Naive thymus-derived CD8-positive, alpha-beta T cell (primary cell): ENCODE data around the gene TUBG1. TPM values are rescaled to one million over a fixed set of nuclear protein-coding genes. Genes with fewer than 3 reads are reported as not detected.
A peak's percentile ranks its signal among the peaks of the same experiment; 100 is the strongest.
"Not testable (repeated sequence)": the region's sequence is repeated elsewhere in the genome, so short reads cannot be mapped to it uniquely, and the experiment has no call there.

Source experiments
- ATAC-seq, 2 donors: fragments of 150-1000 bp; cut with Tn5 transposase in 1 of 2; sonication (Bioruptor Pico), chemical (Tn5 transposase) in 1 of 2; 1 replicate in 1 of 2; 2 replicates in 1 of 2; pipeline ENCODE4 v1.10.0; 2021; ENCODE audit warnings: mild to moderate bottlenecking in 2 of 2, moderate library complexity in 2 of 2
- POLR2A ChIA-PET: fragments of 350-600 bp; sonication (Branson Sonifier 250); formaldehyde crosslinking; loops from one replicate; lab custom pipeline; 2021; ENCODE audit warnings: antibody characterized with exemption; lab: Charles Lee
- DNase-seq, 10 donors: peaks; one replicate each; pipeline versions ENCODE4 v3.0.0 to v3.0.0-alpha.2; 2020 to 2022
- H3K27ac Mint-ChIP-seq, 10 donors: one replicate each; pipeline ENCODE4 v1.8.0; 2020 to 2022; ENCODE audit warnings: mild to moderate bottlenecking in 10 of 10, mixed read lengths in 10 of 10, moderate library complexity in 4 of 10, inconsistent platforms in 1 of 10
- H3K27me3 Mint-ChIP-seq, 5 donors: one replicate each; pipeline ENCODE4 v1.8.0; 2021 to 2022; ENCODE audit warnings: mixed read lengths in 5 of 5
- H3K36me3 Mint-ChIP-seq, 3 donors: one replicate each; pipeline ENCODE4 v1.8.0; 2020 to 2022; ENCODE audit warnings: mixed read lengths in 3 of 3, mild to moderate bottlenecking in 2 of 3, inconsistent platforms in 1 of 3
- H3K4me1 Mint-ChIP-seq, 4 donors: one replicate each; pipeline ENCODE4 v1.8.0; 2021 to 2022; ENCODE audit warnings: mixed read lengths in 4 of 4
- H3K4me3 Mint-ChIP-seq, 10 donors: one replicate each; pipeline ENCODE4 v1.8.0; 2020 to 2022; ENCODE audit warnings: mild to moderate bottlenecking in 10 of 10, mixed read lengths in 10 of 10, moderate library complexity in 6 of 10, inconsistent platforms in 1 of 10
- H3K9me3 Mint-ChIP-seq, 9 donors: one replicate each; pipeline ENCODE4 v1.8.0; 2020 to 2022; ENCODE audit warnings: mixed read lengths in 9 of 9, mild to moderate bottlenecking in 3 of 9, inconsistent platforms in 1 of 9, moderate library complexity in 1 of 9
- polyA plus RNA-seq, 3 donors: library from polyadenylated mRNA; unstranded; fragments of 300-500 nt; fragmentation: Illumina TruSeq; gene quantifications; one replicate each; pipeline ENCODE4 v1.2.3, GENCODE V29; 2021
- total RNA-seq, 8 experiments: library from RNA in 2 of 8; stranded (reverse) in 2 of 8; gene quantifications; one replicate each; pipeline ENCODE4 v1.2.3 and lab custom pipeline; 2021 to 2026

The TUBG1 gene
- total and polyA plus RNA-seq, 5 experiments from 2014 or later = 6.7 to 16.3 (median 10.3) TPM

GRCh38 chr17:42632949-42633444 lies 23.5 kb downstream of the TUBG1 start:
- Mint-ChIP-seq H3K9me3 (no peaks in the 10 kb centered on the region), H3K4me1 (no peaks in the 10 kb centered on the region), H3K4me3 (no peak overlapping the region), H3K27ac (no peak overlapping the region), H3K36me3 (no peaks in the 10 kb centered on the region), H3K27me3 (no peaks in the 10 kb centered on the region)
- POLR2A ChIA-PET = interaction anchor here (0.6 kb wide), 1 partner anchor 103 kb away, joined by 4 read pairs; no protein-coding TSS in a partner anchor
- no peak for DNase-seq
- ATAC-seq = no peak

GRCh38 chr17:42639525-42640113 lies 30.1 kb downstream of the TUBG1 start:
- Mint-ChIP-seq H3K27me3 (peaks cover 0 to 14% (median 8%) of the 10 kb centered on the region in 5 donors), H3K4me3 (peak overlapping the region in 1 of 10 donors; percentile 22), H3K27ac (peak overlapping the region in 1 of 10 donors; percentile 18), H3K4me1 (peaks cover 0 to 6% (median 3%) of the 10 kb centered on the region in 4 donors), H3K9me3 (no peaks in the 10 kb centered on the region), H3K36me3 (no peaks in the 10 kb centered on the region)
- no peak for ATAC-seq
- POLR2A ChIA-PET = interaction anchor here (0.6 kb wide), 1 partner anchor 11 kb away, joined by 3 read pairs; no protein-coding TSS in a partner anchor
- DNase-seq = no peak

GRCh38 chr17:42640121-42640520 lies 30.6 kb downstream of the TUBG1 start:
- no peak for DNase-seq
- no peak for ATAC-seq
- Mint-ChIP-seq H3K4me1 (peaks cover 0 to 6% (median 3%) of the 10 kb centered on the region in 4 donors), H3K9me3 (no peaks in the 10 kb centered on the region), H3K27me3 (peaks cover 0 to 14% (median 8%) of the 10 kb centered on the region in 5 donors), H3K27ac (no peak overlapping the region), H3K4me3 (peak overlapping the region in 1 of 10 donors; percentile 26), H3K36me3 (no peaks in the 10 kb centered on the region)
- POLR2A ChIA-PET = interaction anchor here (0.6 kb wide), 1 partner anchor 12 kb away, joined by 3 read pairs; no protein-coding TSS in a partner anchor

DNA sequence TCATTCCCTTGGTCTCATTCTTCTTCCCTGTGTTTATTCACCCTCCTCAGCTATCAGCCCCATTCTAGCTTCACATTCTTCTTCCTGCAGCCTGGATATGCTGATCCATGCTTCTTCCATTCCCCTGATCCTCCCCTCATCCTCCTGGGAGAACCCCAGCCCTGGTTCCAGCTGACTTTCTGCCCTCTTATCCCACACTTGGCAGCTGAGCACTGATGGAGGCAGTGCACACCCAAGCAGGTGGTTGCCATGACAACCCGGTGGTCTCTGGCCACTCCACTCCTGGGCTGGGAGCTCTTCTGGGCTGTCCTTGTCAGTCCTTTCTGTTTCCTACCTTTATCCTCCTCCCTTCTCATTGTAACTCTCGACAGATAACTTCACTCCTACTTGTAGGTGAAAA lies 32.9 kb downstream of the TUBG1 start:
- POLR2A ChIA-PET = no interaction called here
- Mint-ChIP-seq H3K9me3 (no peaks in the 10 kb centered on the region), H3K4me3 (no peak overlapping the region), H3K36me3 (no peaks in the 10 kb centered on the region), H3K27me3 (peaks cover 3 to 14% (median 8%) of the 10 kb centered on the region in 5 donors), H3K4me1 (peaks cover 0 to 6% (median 3%) of the 10 kb centered on the region in 4 donors), H3K27ac (peak overlapping the region in 1 of 10 donors; percentile 48)
- DNase-seq (no peak), ATAC-seq (no peak)

DNA sequence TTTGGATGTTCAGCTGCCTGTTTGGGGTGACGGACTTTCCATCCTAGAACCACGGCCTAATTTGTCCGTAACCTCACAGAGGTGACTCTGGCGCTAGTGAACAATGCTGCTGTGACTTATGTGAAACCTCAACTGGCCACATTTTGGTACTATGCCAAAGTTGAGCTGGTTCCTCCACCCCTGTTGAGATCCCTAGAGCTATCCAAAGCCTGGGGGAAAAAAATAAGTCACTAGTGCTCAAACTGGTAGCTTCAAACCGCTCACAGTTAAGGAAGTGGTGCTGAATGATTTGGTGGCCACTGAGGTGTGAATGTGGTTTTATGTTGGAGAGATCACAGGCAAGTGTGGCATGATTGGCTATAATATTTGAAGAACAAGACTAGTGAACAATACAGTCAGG lies 38.3 kb downstream of the TUBG1 start:
- peak overlapping the region in 1 of 10 donors; percentile 5 for H3K4me3 Mint-ChIP-seq
- peaks cover 5 to 14% (median 12%) of the 10 kb centered on the region in 5 donors for H3K27me3 Mint-ChIP-seq
- H3K9me3 Mint-ChIP-seq = no peaks in the 10 kb centered on the region
- no peaks in the 10 kb centered on the region for H3K36me3 Mint-ChIP-seq
- DNase-seq (no peak), ATAC-seq (no peak)
- H3K27ac Mint-ChIP-seq = no peak overlapping the region
- POLR2A ChIA-PET = no interaction called here
- peaks cover 0 to 2% (median 0%) of the 10 kb centered on the region in 4 donors for H3K4me1 Mint-ChIP-seq

DNA sequence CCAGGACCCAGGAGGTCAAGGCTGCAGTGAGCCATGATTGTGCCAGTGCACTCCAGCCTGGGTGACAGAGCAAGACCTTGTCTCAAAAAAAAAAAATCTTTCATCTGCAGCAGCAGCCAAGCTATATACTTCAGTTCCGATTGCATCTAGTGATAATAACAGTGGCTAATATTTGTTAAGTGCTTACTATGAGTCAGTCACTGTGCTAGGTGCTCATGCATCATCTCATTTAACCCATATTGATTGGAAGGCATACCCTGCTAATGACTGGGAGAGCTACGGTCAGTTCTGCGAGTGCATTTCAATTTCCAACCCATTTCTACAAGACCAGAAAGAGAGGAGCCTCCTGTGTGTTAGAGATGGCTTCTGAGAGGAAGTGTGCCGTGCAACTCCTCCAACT lies 41.9 kb downstream of the TUBG1 start:
- no peaks in the 10 kb centered on the region for H3K36me3 Mint-ChIP-seq
- H3K9me3 Mint-ChIP-seq = no peaks in the 10 kb centered on the region
- no peak overlapping the region for H3K27ac Mint-ChIP-seq
- POLR2A ChIA-PET = no interaction called here
- DNase-seq = no peak
- no peak for ATAC-seq
- peaks cover 5 to 25% (median 24%) of the 10 kb centered on the region in 5 donors for H3K27me3 Mint-ChIP-seq
- H3K4me3 Mint-ChIP-seq = no peak overlapping the region
- peaks cover 0 to 8% (median 2%) of the 10 kb centered on the region in 4 donors for H3K4me1 Mint-ChIP-seq

DNA sequence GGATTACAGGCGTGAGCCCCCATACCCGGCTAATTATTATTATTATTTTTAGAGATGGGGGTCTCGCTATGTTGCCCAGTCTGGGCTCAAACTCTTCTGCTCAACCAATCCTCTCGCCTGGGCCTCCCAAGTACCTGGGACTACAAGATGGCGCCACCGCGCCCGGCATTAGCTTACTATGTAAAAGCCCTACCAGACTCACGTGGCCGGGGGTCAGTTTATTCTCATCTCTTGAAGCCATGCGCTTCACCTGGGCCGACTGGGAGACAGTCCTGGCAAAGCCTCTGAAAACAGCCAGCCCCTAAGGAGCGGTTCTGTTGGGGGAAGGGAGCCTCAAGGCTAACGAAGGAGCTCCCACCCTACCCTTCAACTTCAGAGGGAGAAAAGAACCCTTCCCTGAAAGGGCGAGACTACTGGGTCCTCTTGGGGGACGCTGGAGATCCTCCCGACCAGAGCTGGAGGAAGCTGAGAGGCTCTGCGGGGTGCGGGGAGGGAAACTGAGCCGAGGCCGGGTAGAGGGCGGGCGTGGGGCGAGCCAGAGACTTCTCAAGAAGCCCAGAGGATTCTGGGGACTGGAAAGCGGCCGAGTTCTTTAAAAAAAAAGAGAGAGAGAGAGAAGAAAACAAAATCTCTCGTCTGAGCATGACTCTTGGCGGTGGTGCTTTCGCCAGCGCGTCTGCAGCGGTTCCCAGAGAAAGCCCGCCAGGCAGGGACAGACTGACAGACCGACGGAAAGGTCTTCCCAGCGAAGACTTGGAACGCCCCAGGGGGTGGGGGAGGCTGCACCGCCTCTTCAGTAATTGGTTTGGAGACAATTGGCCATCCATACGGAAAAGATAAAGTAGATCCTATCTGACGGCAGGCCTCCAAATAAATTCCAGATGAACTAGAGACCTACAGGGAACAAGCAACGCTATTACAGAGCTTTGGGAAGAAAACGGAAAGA lies 44.0 kb downstream of the TUBG1 start:
- H3K4me3 Mint-ChIP-seq = peak overlapping the region in 5 of 10 donors; percentile 0 to 41 (median 25)
- no peak for ATAC-seq
- no peaks in the 10 kb centered on the region for H3K36me3 Mint-ChIP-seq
- no peak overlapping the region for H3K27ac Mint-ChIP-seq
- H3K4me1 Mint-ChIP-seq = peaks cover 4 to 14% (median 7%) of the 10 kb centered on the region in 4 donors
- POLR2A ChIA-PET = no interaction called here
- H3K9me3 Mint-ChIP-seq = no peaks in the 10 kb centered on the region
- DNase-seq = no peak
- H3K27me3 Mint-ChIP-seq = peaks cover 5 to 24% (median 18%) of the 10 kb centered on the region in 5 donors

DNA sequence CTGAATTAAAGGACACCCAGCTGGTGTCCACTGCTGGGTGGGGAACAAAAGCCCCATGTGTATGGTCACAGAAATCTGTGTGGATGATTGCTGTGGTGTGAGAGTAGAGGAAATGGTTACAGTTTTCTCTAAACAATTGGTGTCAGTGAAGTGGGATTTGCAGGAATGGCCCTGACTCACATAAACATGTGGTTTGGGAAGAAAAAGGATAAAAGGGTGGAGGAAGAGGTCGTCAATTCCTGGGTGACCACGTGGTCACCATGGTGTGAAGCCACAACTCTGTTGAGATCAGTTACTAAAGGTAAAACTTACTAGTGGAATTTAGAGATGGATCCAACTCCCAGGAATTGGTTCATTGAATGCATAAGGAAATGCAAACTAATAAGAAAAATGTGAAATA lies 46.0 kb downstream of the TUBG1 start:
- Mint-ChIP-seq H3K27ac (no peak overlapping the region), H3K27me3 (peaks cover 5 to 20% (median 15%) of the 10 kb centered on the region in 5 donors), H3K9me3 (no peaks in the 10 kb centered on the region), H3K4me1 (peaks cover 13 to 26% (median 22%) of the 10 kb centered on the region in 4 donors), H3K36me3 (no peaks in the 10 kb centered on the region), H3K4me3 (peak overlapping the region in 1 of 10 donors; percentile 65)
- ATAC-seq (no peak), DNase-seq (no peak)
- POLR2A ChIA-PET = no interaction called here

DNA sequence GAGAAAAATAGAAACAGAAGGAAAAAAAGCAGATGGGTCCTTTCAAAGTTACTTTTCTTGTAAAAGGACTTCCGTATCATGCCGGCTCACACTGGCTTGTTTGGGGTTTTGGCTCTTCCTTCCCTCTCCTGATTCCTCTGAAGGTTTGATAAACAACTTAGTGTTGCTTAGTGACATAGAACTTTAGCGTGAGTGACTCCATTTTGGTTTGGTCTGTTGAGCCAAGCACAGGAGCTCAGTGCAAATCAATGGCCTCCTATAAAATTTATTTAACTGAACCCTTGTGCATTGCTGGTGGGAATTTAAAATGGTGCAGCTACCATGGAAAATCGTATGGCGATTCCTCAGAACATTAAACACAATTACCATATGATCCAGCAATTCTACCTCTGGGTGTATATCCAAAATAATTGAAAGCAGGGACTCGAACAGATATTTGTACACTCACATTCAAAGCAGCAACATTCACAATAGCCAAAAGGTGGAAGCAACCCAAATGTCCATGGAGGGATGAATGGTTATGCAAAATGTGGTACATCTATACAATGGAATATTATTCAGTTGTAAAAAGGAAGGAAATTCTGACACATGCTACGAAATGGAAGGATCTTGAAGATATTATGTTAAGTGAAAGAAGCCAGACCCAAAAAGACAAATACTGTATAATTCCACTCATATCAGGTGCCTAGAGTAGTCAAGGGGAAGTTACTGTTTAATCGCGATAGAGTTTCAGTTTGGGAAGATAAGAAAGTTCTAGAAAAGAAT lies 48.5 kb downstream of the TUBG1 start:
- ATAC-seq (no peak), DNase-seq (no peak)
- Mint-ChIP-seq H3K4me3 (peak overlapping the region; percentile 41 to 95 (median 88)), H3K27ac (peak overlapping the region in 4 of 10 donors; percentile 18 to 62 (median 29)), H3K27me3 (peaks cover 3 to 17% (median 10%) of the 10 kb centered on the region in 5 donors), H3K36me3 (peaks cover 0 to 7% (median 0%) of the 10 kb centered on the region in 3 donors), H3K4me1 (peaks cover 13 to 28% (median 22%) of the 10 kb centered on the region in 4 donors), H3K9me3 (no peaks in the 10 kb centered on the region)
- POLR2A ChIA-PET = interaction anchor here (1.1 to 2.7 kb wide), 3 partner anchors 16 to 50 kb away, joined by 3 to 8 read pairs (median 4); no protein-coding TSS in a partner anchor

GRCh38 chr17:42659079-42659931 lies 49.8 kb downstream of the TUBG1 start, which contains the start of gene TUBG2:
TUBG2 (plus strand) TSS chr17:42659284; CDS start chr17:42659504, 220 bp downstream.
- Mint-ChIP-seq H3K27me3 (peaks cover 0 to 7% (median 2%) of the 10 kb centered on the region in 5 donors), H3K36me3 (peaks cover 0 to 17% (median 0%) of the 10 kb centered on the region in 3 donors), H3K9me3 (no peaks in the 10 kb centered on the region), H3K27ac (peak within 1 kb of the TSS; percentile 18 to 92 (median 86)), H3K4me1 (peaks cover 13 to 25% (median 18%) of the 10 kb centered on the region in 4 donors), H3K4me3 (peak within 1 kb of the TSS; percentile 88 to 95 (median 90))
- DNase-seq = peak; percentile 48 to 83 (median 66)
- POLR2A ChIA-PET = interaction anchor here (1.0 to 2.7 kb wide), 6 partner anchors 10 to 51 kb away, joined by 3 to 8 read pairs (median 4); partner anchors contain the start of gene PLEKHH3
- peak; percentile 82 to 88 for ATAC-seq

GRCh38 chr17:42659932-42660274 lies 50.4 kb downstream of the TUBG1 start:
- not testable (repeated sequence) for DNase-seq, ATAC-seq, H3K27ac Mint-ChIP-seq, H3K9me3 Mint-ChIP-seq, H3K27me3 Mint-ChIP-seq
- POLR2A ChIA-PET = interaction anchor here (1.0 to 2.7 kb wide), 3 partner anchors 11 to 20 kb away, joined by 3 to 8 read pairs (median 4); partner anchors contain the start of gene PLEKHH3
- Mint-ChIP-seq H3K36me3 (peaks cover 0 to 19% (median 0%) of the 10 kb centered on the region in 3 donors), H3K4me1 (peaks cover 13 to 25% (median 18%) of the 10 kb centered on the region in 4 donors), H3K4me3 (peak overlapping the region; percentile 25 to 93 (median 88))
